Epithelial cell of proximal tubule (primary cell): ENCODE measurements around the gene RPS6KA2. TPM values are rescaled to one million over a fixed set of nuclear protein-coding genes. Genes with fewer than 3 reads are reported as not detected.
"Not testable (repeated sequence)": the region's sequence is repeated elsewhere in the genome, so short reads cannot be mapped to it uniquely, and the experiment has no call there.

ENCODE experiments used
- DNase-seq: peaks from one replicate; pipeline ENCODE4 v3.0.0-alpha.2; 2011; ENCODE audit warnings: low read depth
- H3K4me3 ChIP-seq: 2 replicates; pipeline ENCODE4 v1.5.1; 2011; ENCODE audit warnings: low read depth, mild to moderate bottlenecking, low read length
- CTCF ChIP-seq: conservative IDR thresholded peaks from 2 replicates; pipeline ENCODE4 v1.5.1; 2012; ENCODE audit warnings: low read depth, mild to moderate bottlenecking, low read length
- total RNA-seq: library from RNA; depleted of rRNA; stranded (reverse); fragments of >200 nt; gene quantifications from 2 replicates; pipeline ENCODE4 v1.2.3, GENCODE V29; 2015

Gene RPS6KA2
- total RNA-seq, 1 donor from 2014 or later = 20.8 TPM

GRCh38 chr6:166542580-166542912 lies 84.5 kb downstream of the RPS6KA2 start:
- no peak for DNase-seq
- H3K4me3 ChIP-seq = peak overlapping the region; percentile 27
- TF ChIP-seq CTCF = no peak

GRCh38 chr6:166541876-166542579 lies 85.0 kb downstream of the RPS6KA2 start:
- no peak for DNase-seq
- no peak for TF ChIP-seq CTCF
- H3K4me3 ChIP-seq = peak overlapping the region; percentile 27

GRCh38 chr6:166541366-166541765 lies 85.7 kb downstream of the RPS6KA2 start:
- TF ChIP-seq CTCF = no peak
- DNase-seq = no peak
- no peak overlapping the region for H3K4me3 ChIP-seq

DNA sequence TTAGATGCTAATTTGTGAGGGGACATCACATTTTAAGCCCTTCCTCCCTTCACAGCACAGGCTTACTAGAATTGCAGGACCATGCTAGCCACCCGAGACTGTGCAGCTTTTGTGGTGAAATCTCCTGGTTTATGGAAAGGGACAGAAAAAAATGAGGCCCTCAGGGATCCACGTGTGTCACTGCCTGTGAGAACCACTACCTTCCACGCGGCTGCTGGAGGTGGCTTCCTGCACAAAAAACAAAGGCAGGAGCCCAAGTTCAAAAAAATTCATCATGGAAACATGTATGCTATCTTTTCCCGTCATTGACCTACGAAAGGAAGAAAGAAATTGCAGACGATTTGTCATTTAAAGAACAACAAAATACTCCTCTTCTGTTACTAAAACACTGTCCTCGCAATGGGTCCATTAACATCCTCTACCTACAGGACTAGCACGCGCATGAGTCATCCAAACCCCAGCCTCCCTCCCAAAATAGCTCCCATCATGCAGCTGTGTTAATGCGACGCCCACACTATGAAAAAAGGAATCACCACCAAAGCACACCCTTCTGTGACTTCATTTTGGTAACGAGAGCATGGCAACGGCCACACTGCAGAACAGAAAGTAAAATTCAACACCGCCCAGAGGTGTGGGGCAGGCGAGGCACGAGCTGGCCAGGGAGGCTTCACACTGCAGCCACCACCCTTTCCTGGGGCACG lies 86.3 kb downstream of the RPS6KA2 start:
- no peak for TF ChIP-seq CTCF
- no peak for DNase-seq
- no peak overlapping the region for H3K4me3 ChIP-seq

DNA sequence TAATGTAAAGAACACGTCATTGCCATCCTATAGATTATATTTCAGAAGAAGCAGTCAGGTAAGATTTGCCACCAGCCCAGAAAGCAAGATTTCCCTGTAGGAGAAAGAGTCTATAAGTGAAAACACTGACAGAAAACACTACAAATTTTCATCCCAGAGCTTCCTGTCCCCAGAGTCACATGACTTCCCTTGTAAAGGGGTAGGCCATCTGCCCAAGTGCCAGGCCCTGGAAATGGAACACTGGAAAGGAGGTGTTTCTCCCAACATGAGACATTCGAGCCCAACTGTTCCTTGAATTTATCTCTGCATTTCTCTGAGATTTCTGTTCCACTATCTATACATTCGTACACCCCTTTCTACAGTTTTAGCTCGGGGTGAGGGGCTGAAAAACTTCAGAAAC lies 87.5 kb downstream of the RPS6KA2 start:
- TF ChIP-seq CTCF = no peak
- DNase-seq = no peak

GRCh38 chr6:166539011-166539385 lies 88.1 kb downstream of the RPS6KA2 start:
- H3K4me3 ChIP-seq, DNase-seq: not testable (repeated sequence)

More for the DNA sequence above, 87.5 kb downstream of the RPS6KA2 start:
- no peak overlapping the region for H3K4me3 ChIP-seq

- H3K4me3 ChIP-seq = no peak overlapping the region
- no peak for DNase-seq
- no peak for TF ChIP-seq CTCF
These were observed 88.6 kb downstream of the RPS6KA2 start for GRCh38 chr6:166538297-166539010.
